C4-2B (cell line): Measurements from ENCODE around the gene MAPK8IP3.

Experiments
- ZFX ChIP-seq: fragments of 450-650 bp; IDR thresholded peaks from 2 replicates; pipeline ENCODE4 v1.6.1; 2017
- TF ChIP-seq, protein P1 (sequence below): fragments of 450-650 bp; conservative IDR thresholded peaks from 2 replicates; pipeline ENCODE4 v1.5.1; 2017; ENCODE audit warnings: mild to moderate bottlenecking

DNA sequence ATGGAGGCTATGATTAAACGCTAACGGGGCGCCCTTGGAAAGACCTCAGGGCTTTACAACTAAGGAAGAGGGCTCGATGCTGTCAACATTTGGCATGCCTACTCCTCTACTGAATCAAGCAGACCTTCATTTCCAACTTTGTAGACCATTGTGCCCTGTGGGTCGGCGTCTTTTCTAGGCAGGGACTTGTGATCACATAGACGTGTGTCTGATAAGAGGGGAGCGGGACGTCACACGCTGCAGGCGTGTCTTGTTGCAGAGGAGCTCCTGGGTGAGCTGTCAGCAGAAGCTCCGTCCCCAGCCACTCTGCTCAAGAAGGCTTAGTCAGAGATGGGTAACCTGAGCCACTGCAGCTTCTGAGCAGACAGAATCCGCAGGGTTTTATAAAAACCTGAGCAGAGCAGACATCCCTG is 2.8 kb downstream of the MAPK8IP3 start:
- TF ChIP-seq, protein P1, sequence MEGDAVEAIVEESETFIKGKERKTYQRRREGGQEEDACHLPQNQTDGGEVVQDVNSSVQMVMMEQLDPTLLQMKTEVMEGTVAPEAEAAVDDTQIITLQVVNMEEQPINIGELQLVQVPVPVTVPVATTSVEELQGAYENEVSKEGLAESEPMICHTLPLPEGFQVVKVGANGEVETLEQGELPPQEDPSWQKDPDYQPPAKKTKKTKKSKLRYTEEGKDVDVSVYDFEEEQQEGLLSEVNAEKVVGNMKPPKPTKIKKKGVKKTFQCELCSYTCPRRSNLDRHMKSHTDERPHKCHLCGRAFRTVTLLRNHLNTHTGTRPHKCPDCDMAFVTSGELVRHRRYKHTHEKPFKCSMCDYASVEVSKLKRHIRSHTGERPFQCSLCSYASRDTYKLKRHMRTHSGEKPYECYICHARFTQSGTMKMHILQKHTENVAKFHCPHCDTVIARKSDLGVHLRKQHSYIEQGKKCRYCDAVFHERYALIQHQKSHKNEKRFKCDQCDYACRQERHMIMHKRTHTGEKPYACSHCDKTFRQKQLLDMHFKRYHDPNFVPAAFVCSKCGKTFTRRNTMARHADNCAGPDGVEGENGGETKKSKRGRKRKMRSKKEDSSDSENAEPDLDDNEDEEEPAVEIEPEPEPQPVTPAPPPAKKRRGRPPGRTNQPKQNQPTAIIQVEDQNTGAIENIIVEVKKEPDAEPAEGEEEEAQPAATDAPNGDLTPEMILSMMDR, result no peak
- TF ChIP-seq ZFX, result no peak
